Gastroesophageal sphincter (tissue), 4 donors: ENCODE data around the gene PTPRD. TPM values are rescaled to one million over a fixed set of nuclear protein-coding genes. Genes with fewer than 3 reads are reported as not detected.

Experiments used
- ATAC-seq: fragments of 150-250 bp; one replicate; pipeline ENCODE4 v1.9.1; 2016; ENCODE audit warnings: mild to moderate bottlenecking, moderate library complexity
- H3K27ac ChIP-seq, 4 donors: fragments of 200-600 bp; sonication (generic) in 3 of 4; 1 replicate in 3 of 4; 2 replicates in 1 of 4; pipeline ENCODE4 v1.5.1; 2016 to 2019
- H3K27me3 ChIP-seq: fragments of 200-600 bp; sonication (generic); one replicate; pipeline ENCODE4 v1.5.1; 2019
- H3K36me3 ChIP-seq, 2 donors: fragments of 200-600 bp; sonication (generic); one replicate each; pipeline ENCODE4 v1.5.1; 2019; ENCODE audit warnings: control low read depth in 1 of 2
- H3K4me1 ChIP-seq, 3 donors: fragments of 200-600 bp; sonication (generic); 1 replicate in 2 of 3; 2 replicates in 1 of 3; pipeline ENCODE4 v1.5.1; 2016 to 2019; ENCODE audit warnings: control low read depth in 2 of 3
- H3K4me3 ChIP-seq, 2 donors: fragments of 200-600 bp; sonication (generic); one replicate each; pipeline ENCODE4 v1.5.1; 2019; ENCODE audit warnings: mild to moderate bottlenecking in 1 of 2, moderate library complexity in 1 of 2
- H3K9me3 ChIP-seq, 3 donors: fragments of 200-600 bp; sonication (generic); one replicate each; pipeline ENCODE4 v1.5.1; 2017 to 2019; ENCODE audit warnings: control low read depth in 2 of 3
- CTCF ChIP-seq, 4 experiments: fragments of 200-600 bp in 2 of 4; fragments of 450-650 bp in 2 of 4; sonication (generic) in 1 of 4; IDR thresholded peaks; one replicate each; pipeline ENCODE4 v1.5.1; 2017 to 2019; ENCODE audit warnings: antibody characterized with exemption in 4 of 4, mild to moderate bottlenecking in 2 of 4, moderate library complexity in 2 of 4
- EP300 ChIP-seq: sonication (generic); formaldehyde crosslinking; IDR thresholded peaks from one replicate; pipeline ENCODE4 v1.6.1; 2017; ENCODE audit warnings: antibody characterized with exemption, mild to moderate bottlenecking
- POLR2A ChIP-seq, 2 donors: fragments of 450-650 bp; IDR thresholded peaks; one replicate each; pipeline ENCODE4 v1.6.1; 2017; ENCODE audit warnings: antibody characterized with exemption in 2 of 2, mild to moderate bottlenecking in 2 of 2, moderate library complexity in 1 of 2
- POLR2AphosphoS5 ChIP-seq: sonication (generic); formaldehyde crosslinking; IDR thresholded peaks from one replicate; pipeline ENCODE4 v1.6.1; 2017; ENCODE audit warnings: antibody characterized with exemption
- WGBS, 2 donors: methylation state at CpG; one replicate each; pipeline ENCODE4 v1.1.5; 2018; ENCODE audit warnings: low coverage in 1 of 2; 5-methylcytosine and 5-hydroxymethylcytosine counted together
- total RNA-seq, 4 donors: library from RNA; depleted of rRNA; stranded (reverse); fragments of >200 nt; gene quantifications; one replicate each; pipeline ENCODE4 v1.1.0, GENCODE V29; 2016

Gene PTPRD
- total RNA-seq, 4 donors from 2014 or later, result 3.5 to 53.9 (median 15.8) TPM

- H3K36me3 ChIP-seq, result no peaks in the 10 kb centered on the region
- ATAC-seq, result no peak
- no peak overlapping the region for H3K4me3 ChIP-seq
- no peak for TF ChIP-seq EP300
- no peak for TF ChIP-seq POLR2AphosphoS5
- TF ChIP-seq CTCF (IDR thresholded peaks at IDR 0.05), result no peak
- no peak for TF ChIP-seq POLR2A (IDR thresholded peaks at IDR 0.05)
- no peaks in the 10 kb centered on the region for H3K9me3 ChIP-seq
- no peaks in the 10 kb centered on the region for H3K27me3 ChIP-seq
- H3K27ac ChIP-seq, result no peak overlapping the region
- WGBS, 2 donors, result 90 to 94% methylated on average over 4 of the region's 4 CpGs
- H3K4me1 ChIP-seq, result no peaks in the 10 kb centered on the region
These were observed 2059.4 kb downstream of the PTPRD start for GRCh38 chr9:8553444-8553843.

DNA sequence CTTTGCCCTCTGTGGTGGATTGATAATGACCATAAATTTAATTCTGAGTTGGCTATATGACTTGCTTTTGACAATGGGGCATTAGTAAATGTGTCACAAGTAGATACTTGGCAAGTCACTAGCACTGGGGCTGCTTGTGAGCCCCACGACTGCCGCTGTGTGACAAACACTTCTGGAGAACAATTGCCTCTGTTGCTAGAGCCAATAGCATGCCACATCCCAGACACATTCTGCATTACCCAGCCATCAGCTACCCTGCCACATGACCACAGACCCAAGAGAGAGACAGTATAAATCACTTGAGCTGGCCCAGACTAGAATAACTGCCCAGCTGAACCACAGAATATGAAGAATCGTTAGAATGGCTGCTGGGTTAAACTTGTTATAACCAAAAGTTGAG, 2060.1 kb downstream of the PTPRD start:
- TF ChIP-seq POLR2A (IDR thresholded peaks at IDR 0.05) (no peak), EP300 (no peak), POLR2AphosphoS5 (no peak), CTCF (IDR thresholded peaks at IDR 0.05) (no peak)
- Histone ChIP-seq H3K4me3 (no peak overlapping the region), H3K36me3 (no peaks in the 10 kb centered on the region), H3K4me1 (no peaks in the 10 kb centered on the region), H3K27ac (no peak overlapping the region), H3K27me3 (no peaks in the 10 kb centered on the region), H3K9me3 (no peaks in the 10 kb centered on the region)
- ATAC-seq, result no peak
- WGBS, 2 donors, result 81 to 100% methylated on average over 3 of the region's 3 CpGs

- no peaks in the 10 kb centered on the region for H3K9me3 ChIP-seq
- no peaks in the 10 kb centered on the region for H3K27me3 ChIP-seq
- TF ChIP-seq EP300 (no peak), POLR2A (IDR thresholded peaks at IDR 0.05) (no peak), CTCF (IDR thresholded peaks at IDR 0.05) (no peak), POLR2AphosphoS5 (no peak)
- WGBS, 2 donors, result 57 to 62% methylated on average over 1 of the region's 1 CpG
- H3K4me1 ChIP-seq, result no peaks in the 10 kb centered on the region
- H3K36me3 ChIP-seq, result no peaks in the 10 kb centered on the region
- ATAC-seq, result no peak
- H3K4me3 ChIP-seq, result no peak overlapping the region
- H3K27ac ChIP-seq, result no peak overlapping the region
These were observed 2063.6 kb downstream of the PTPRD start for GRCh38 chr9:8549214-8549613.

DNA sequence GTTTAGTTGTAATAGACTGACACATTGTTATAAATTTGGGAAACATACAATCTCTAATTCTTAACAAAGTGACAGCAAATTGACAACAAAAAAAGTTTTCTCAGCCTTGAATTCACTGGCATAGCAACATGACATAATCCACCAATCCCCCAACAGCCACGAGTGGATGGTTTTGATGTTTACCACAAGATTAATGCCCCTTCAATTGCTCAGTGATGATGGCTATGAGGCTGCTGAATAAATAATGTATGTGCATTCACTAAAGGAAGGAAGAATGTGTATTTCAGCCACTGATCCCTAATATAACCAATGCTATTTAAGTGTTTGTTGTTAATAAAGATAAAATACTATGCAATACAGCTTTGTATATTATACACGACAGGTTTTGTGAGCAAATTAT, 2069.6 kb downstream of the PTPRD start:
- Histone ChIP-seq H3K27ac (no peak overlapping the region), H3K4me3 (no peak overlapping the region), H3K27me3 (no peaks in the 10 kb centered on the region), H3K4me1 (no peaks in the 10 kb centered on the region), H3K36me3 (no peaks in the 10 kb centered on the region), H3K9me3 (no peaks in the 10 kb centered on the region)
- 25 to 35% methylated on average over 2 of the region's 2 CpGs for WGBS, 2 donors
- TF ChIP-seq POLR2AphosphoS5 (no peak), EP300 (no peak), CTCF (IDR thresholded peaks at IDR 0.05) (no peak), POLR2A (IDR thresholded peaks at IDR 0.05) (no peak)
- no peak for ATAC-seq

GRCh38 chr9:8542537-8542936, 2070.3 kb downstream of the PTPRD start:
- WGBS, 2 donors, result 38 to 61% methylated on average over 2 to 4 of the region's 4 CpGs
- H3K27ac ChIP-seq, result no peak overlapping the region
- no peak for TF ChIP-seq CTCF (IDR thresholded peaks at IDR 0.05)
- no peak for TF ChIP-seq POLR2A (IDR thresholded peaks at IDR 0.05)
- no peak for TF ChIP-seq EP300

More at GRCh38 chr9:8542537-8542936, 2070.3 kb downstream of the PTPRD start:
- H3K4me3 ChIP-seq, result no peak overlapping the region
- H3K9me3 ChIP-seq, result no peaks in the 10 kb centered on the region
- no peaks in the 10 kb centered on the region for H3K4me1 ChIP-seq
- ATAC-seq, result no peak
- no peaks in the 10 kb centered on the region for H3K36me3 ChIP-seq
- no peaks in the 10 kb centered on the region for H3K27me3 ChIP-seq
